DND-41 (cell line): Measurements from ENCODE around the gene BIRC6.

ENCODE experiments used
- ATAC-seq: fragments of 200-7000 bp; cut with Tn5 transposase; 3 replicates; pipeline ENCODE4 v1.9.1; 2021; ENCODE audit warnings: low read depth; ENCODE audit not compliant: insufficient read depth
- DNase-seq: peaks from one replicate; pipeline ENCODE4 v3.0.0-alpha.2; 2020
- H2AFZ ChIP-seq: 2 replicates; pipeline ENCODE4 v1.6.0; 2012; ENCODE audit warnings: low read depth, low read length
- H3K27ac ChIP-seq: 2 replicates; pipeline ENCODE4 v1.5.1; 2012; ENCODE audit warnings: low read length, inconsistent platforms
- H3K27me3 ChIP-seq: fragments of 200-600 bp; sonication (generic); 2 replicates; pipeline ENCODE4 v1.6.0; 2012; ENCODE audit warnings: low read length, mild to moderate bottlenecking, inconsistent platforms; ENCODE audit not compliant: insufficient read depth, poor library complexity
- H3K36me3 ChIP-seq: 2 replicates; pipeline ENCODE4 v1.5.1; 2012; ENCODE audit warnings: low read length, inconsistent platforms; ENCODE audit not compliant: insufficient read depth
- H3K4me1 ChIP-seq: 2 replicates; pipeline ENCODE4 v1.5.1; 2012; ENCODE audit warnings: mild to moderate bottlenecking, low read length; ENCODE audit not compliant: insufficient read depth
- H3K4me2 ChIP-seq: 2 replicates; pipeline ENCODE4 v1.6.0; 2012; ENCODE audit warnings: mild to moderate bottlenecking, moderate library complexity, low read length, inconsistent platforms; ENCODE audit not compliant: insufficient read depth
- H3K4me3 ChIP-seq, 2 experiments: fragments of 200-600 bp in 1 of 2; shearing (Covaris generic) in 1 of 2; 2 replicates each; pipeline ENCODE4 v1.5.1; 2012 to 2016; ENCODE audit warnings: inconsistent platforms in 2 of 2, low read length in 2 of 2, mild to moderate bottlenecking in 2 of 2, low read depth in 1 of 2, moderate library complexity in 1 of 2
- H3K79me2 ChIP-seq: 2 replicates; pipeline ENCODE4 v1.6.0; 2012; ENCODE audit warnings: low read length, inconsistent platforms; ENCODE audit not compliant: insufficient read depth
- H3K9ac ChIP-seq: 2 replicates; pipeline ENCODE4 v1.6.0; 2012; ENCODE audit warnings: low read depth, mild to moderate bottlenecking, inconsistent platforms, low read length, moderate library complexity
- H3K9me3 ChIP-seq: 2 replicates; pipeline ENCODE4 v1.5.1; 2012; ENCODE audit warnings: low read length, moderate library complexity, mild to moderate bottlenecking, inconsistent platforms; ENCODE audit not compliant: insufficient read depth, severe bottlenecking
- H4K20me1 ChIP-seq: 2 replicates; pipeline ENCODE4 v1.6.0; 2012; ENCODE audit warnings: low read length; ENCODE audit not compliant: insufficient read depth
- EZH2 ChIP-seq: IDR thresholded peaks from 3 replicates; pipeline ENCODE4 v1.6.1; 2012; ENCODE audit warnings: borderline replicate concordance, low read depth, mild to moderate bottlenecking, moderate library complexity, low read length, inconsistent platforms; ENCODE audit not compliant: severe bottlenecking
- TF ChIP-seq, protein P1 (sequence below): IDR thresholded peaks from 2 replicates; pipeline ENCODE4 v1.5.1; 2012; ENCODE audit warnings: borderline replicate concordance, low read length, moderate library complexity, mild to moderate bottlenecking; ENCODE audit not compliant: poor library complexity, severe bottlenecking; ENCODE audit errors: extremely low read depth

The BIRC6 gene

DNA sequence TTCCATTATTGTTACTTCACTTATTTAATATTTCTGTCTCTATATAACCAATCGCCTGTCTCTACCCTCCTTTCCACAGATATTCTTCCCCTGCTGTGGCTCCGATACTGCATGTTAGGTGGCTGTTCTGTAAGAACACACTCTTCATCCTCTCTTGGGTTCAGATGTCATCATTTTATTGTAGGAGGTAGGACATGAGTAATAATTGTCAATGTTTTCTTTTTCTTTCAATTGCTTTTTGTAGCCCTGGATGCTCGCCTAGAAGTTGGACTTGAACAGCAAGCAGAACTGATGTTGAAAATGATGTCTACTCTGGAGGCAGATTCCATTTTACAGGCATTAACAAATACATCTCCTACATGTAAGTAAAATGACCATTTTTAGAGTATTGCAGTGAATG lies 128.6 kb downstream of the BIRC6 start:
- H3K27me3 ChIP-seq: no peaks in the 10 kb centered on the region
- no peak overlapping the region for H2AFZ ChIP-seq
- no peak overlapping the region for H3K4me3 ChIP-seq
- H3K27ac ChIP-seq: no peak overlapping the region
- H3K9ac ChIP-seq: no peak overlapping the region
- H3K36me3 ChIP-seq: peaks cover 83% of the 10 kb centered on the region
- no peaks in the 10 kb centered on the region for H3K4me1 ChIP-seq
- ATAC-seq (no peak), DNase-seq (no peak)
- H3K9me3 ChIP-seq: no peaks in the 10 kb centered on the region
- no peak overlapping the region for H3K4me2 ChIP-seq
- no peaks in the 10 kb centered on the region for H3K79me2 ChIP-seq
- no peaks in the 10 kb centered on the region for H4K20me1 ChIP-seq
- TF ChIP-seq EZH2: no peak
- TF ChIP-seq, protein P1, sequence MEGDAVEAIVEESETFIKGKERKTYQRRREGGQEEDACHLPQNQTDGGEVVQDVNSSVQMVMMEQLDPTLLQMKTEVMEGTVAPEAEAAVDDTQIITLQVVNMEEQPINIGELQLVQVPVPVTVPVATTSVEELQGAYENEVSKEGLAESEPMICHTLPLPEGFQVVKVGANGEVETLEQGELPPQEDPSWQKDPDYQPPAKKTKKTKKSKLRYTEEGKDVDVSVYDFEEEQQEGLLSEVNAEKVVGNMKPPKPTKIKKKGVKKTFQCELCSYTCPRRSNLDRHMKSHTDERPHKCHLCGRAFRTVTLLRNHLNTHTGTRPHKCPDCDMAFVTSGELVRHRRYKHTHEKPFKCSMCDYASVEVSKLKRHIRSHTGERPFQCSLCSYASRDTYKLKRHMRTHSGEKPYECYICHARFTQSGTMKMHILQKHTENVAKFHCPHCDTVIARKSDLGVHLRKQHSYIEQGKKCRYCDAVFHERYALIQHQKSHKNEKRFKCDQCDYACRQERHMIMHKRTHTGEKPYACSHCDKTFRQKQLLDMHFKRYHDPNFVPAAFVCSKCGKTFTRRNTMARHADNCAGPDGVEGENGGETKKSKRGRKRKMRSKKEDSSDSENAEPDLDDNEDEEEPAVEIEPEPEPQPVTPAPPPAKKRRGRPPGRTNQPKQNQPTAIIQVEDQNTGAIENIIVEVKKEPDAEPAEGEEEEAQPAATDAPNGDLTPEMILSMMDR: no peak

DNA sequence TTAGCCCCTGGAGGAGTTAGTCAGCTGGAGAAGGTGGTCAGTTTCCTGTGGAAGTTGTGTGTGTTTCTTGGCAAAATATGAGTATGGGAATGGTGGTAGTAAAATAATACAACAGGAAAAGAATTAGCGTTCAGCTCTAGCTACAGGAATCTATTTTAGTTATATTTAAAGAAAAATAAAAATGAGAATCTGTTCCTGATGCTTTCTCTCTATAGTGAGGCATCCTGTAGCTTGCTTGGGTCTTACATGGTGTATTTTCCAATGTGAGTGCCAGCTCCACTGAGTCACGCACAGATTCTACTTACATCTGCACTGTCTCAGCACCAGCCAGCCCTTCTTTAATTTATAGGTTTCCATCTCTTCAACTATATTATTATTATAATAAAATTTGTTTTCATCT lies 132.2 kb downstream of the BIRC6 start:
- peaks cover 72% of the 10 kb centered on the region for H3K36me3 ChIP-seq

DNA sequence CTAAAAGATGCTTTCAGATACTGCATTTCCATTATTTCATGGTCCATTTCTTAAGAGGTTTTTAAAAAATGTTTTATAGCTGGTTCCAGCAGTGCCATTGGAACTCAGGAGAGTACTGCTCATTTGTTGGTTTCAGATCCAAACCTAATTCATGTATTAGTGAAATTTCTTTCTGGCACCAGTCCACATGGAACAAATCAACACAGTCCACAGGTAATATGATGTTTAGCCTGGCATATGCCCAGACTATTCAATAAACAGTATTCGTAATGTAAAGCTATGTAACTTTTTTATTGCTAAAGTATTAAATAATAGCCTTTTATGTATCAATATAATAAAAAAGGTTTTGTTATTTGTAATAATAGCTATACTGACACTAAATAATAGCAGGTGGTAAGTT lies 134.5 kb downstream of the BIRC6 start:
- Histone ChIP-seq H3K27ac (no peak overlapping the region), H2AFZ (no peak overlapping the region), H3K27me3 (no peaks in the 10 kb centered on the region), H3K9me3 (no peaks in the 10 kb centered on the region), H3K4me2 (no peak overlapping the region), H3K79me2 (no peaks in the 10 kb centered on the region), H3K36me3 (peaks cover 61% of the 10 kb centered on the region), H3K9ac (no peak overlapping the region), H3K4me1 (no peaks in the 10 kb centered on the region), H4K20me1 (no peaks in the 10 kb centered on the region), H3K4me3 (no peak overlapping the region)
- no peak for TF ChIP-seq EZH2
- TF ChIP-seq, protein P1: no peak
- ATAC-seq: no peak
- DNase-seq: no peak

More for the DNA sequence above, 132.2 kb downstream of the BIRC6 start:
- Histone ChIP-seq H3K9me3 (no peaks in the 10 kb centered on the region), H4K20me1 (no peaks in the 10 kb centered on the region), H2AFZ (no peak overlapping the region), H3K27ac (no peak overlapping the region), H3K27me3 (no peaks in the 10 kb centered on the region), H3K9ac (no peak overlapping the region), H3K4me1 (no peaks in the 10 kb centered on the region), H3K79me2 (no peaks in the 10 kb centered on the region), H3K4me3 (no peak overlapping the region), H3K4me2 (no peak overlapping the region)
- DNase-seq: no peak
- no peak for ATAC-seq
- TF ChIP-seq, protein P1: no peak
- no peak for TF ChIP-seq EZH2

DNA sequence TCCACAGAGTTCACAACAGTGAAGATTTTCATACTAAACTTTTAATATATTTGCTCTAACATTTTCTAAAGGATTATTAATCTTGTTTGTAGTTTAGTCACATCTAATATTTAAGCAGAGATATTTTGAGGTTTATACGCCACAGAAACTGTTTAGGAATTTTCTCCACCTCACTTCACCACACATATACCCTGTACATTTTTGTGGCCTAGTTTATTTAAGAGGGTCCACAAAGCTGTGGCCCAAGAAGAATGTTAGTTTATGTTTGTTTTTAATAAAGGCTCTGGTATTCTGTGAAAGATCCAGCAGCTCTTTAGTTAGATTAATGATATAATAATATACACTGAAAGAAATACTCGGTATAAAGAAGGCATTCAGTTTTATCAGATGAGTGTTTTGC lies 138.3 kb downstream of the BIRC6 start:
- TF ChIP-seq, protein P1: no peak
- TF ChIP-seq EZH2: no peak
- no peak overlapping the region for H3K4me2 ChIP-seq
- H3K9ac ChIP-seq: no peak overlapping the region
- no peaks in the 10 kb centered on the region for H3K27me3 ChIP-seq
- H3K4me3 ChIP-seq: no peak overlapping the region
- ATAC-seq: no peak
- no peak for DNase-seq
- H3K4me1 ChIP-seq: no peaks in the 10 kb centered on the region
- H3K9me3 ChIP-seq: no peaks in the 10 kb centered on the region
- H3K27ac ChIP-seq: no peak overlapping the region
- peaks cover 71% of the 10 kb centered on the region for H3K36me3 ChIP-seq
- no peak overlapping the region for H2AFZ ChIP-seq
- no peaks in the 10 kb centered on the region for H3K79me2 ChIP-seq
- no peaks in the 10 kb centered on the region for H4K20me1 ChIP-seq
